Activated T-cell treated with anti-CD3 and anti-CD28 coated beads for 24 hours (primary cell): Measurements from ENCODE around the gene POLRMT.
"Not testable (repeated sequence)": the region's sequence is repeated elsewhere in the genome, so short reads cannot be mapped to it uniquely, and the experiment has no call there.

Experiments
- DNase-seq: peaks from one replicate; pipeline ENCODE4 v3.0.0-alpha.2; 2020; ENCODE audit warnings: low read depth

The POLRMT gene

GRCh38 chr19:647566-648284, 14.4 kb upstream of the POLRMT start:
- DNase-seq, result no peak

DNA sequence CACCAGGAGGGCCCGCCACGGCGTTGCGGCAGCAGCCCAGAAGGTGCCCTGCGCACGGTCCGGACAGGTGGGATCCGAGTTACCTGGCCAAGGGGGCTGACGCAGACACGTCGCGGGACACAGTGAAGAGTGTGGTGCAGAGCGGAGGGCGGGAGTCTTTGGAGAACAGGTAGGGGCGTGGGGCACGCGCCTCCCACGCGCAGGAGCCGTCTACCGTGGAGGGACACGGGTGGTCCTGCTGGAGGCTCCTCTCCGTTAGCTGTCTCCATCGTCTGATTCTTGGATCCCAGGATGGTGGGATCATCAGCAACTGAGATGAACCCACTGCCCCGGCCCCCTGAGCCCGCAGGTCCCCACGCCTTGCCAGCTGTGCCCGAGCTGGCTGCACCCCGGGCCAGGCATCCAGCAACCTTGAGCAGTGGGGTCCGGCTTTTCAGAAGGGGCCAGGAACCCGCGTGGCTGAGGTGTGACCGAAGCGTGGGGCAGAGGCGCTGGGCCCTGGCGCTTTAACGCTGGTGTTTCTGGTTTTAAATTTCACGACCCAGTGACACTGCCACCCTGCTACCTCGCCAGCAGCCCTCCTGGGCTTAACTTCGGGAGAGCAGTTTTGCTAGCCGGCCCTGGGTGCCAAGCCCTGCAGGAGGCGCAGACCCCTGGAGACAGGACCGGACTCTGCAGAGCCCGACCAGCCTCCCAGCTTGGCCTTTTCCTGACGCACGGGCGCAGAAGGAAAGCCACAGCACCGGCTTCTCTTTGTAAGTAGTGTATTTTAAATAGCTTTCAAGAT, 13.6 kb upstream of the POLRMT start:
- DNase-seq, result no peak

DNA sequence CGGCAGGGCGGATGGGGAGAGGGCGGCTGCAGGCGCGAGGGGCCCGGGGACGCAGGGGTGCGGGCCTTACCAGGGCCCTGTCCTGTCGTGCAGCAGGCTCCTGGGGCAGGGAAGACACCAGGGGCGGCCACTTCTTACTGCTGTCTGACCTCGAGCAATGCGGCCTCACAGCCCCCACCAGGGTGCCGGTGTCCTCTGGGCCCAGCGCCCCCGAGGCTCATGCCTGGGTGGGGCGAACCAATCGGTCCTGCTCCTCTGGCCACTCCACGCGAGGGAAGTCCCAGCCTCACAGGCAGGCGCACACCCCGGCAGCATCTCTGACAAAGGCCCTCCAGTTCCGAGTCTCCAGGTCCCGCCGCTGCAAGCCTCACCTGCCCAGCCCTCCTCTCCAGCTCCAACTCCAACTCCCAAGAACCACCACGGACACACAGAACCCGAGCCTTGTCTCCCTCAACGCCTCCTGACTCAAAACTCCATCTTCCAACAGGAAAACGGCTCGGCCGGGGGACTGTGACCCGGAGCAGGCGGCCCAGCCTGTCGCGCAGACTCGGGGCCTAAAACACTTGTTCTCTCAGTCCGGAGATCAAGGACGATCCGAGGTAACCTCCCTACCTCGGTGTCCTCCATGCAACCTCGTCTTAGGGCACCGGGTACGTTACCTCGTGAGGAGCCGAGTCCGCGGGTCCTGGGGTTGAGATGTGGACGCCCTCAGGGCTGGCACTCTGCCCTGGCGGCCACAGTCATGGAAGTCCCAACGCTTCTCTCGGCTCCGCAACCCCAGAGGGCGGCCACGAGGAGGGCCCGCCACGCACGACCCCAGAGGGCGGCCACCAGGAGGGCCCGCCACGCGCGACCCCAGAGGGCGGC, 12.8 kb upstream of the POLRMT start:
- no peak for DNase-seq

DNA sequence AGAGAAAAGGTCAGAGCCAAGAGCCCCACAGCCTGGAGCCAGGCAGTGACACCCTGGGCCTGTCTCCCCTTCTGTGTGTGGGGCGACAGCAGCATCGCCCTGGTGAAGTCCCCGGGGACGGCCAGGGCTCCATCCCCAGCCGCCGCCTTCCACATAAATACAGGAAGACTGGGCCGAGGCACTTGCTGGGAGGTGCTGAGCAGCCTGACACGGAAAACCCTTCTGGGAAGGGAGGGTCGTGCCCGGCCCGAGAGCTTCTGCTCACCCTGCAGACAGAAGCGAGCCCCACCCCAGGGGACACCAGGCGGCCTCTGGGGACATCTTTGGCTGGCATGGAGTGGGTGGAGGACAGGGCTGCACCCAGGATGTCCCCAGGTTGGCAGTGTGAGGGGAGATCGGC, 11.5 kb upstream of the POLRMT start:
- no peak for DNase-seq

DNA sequence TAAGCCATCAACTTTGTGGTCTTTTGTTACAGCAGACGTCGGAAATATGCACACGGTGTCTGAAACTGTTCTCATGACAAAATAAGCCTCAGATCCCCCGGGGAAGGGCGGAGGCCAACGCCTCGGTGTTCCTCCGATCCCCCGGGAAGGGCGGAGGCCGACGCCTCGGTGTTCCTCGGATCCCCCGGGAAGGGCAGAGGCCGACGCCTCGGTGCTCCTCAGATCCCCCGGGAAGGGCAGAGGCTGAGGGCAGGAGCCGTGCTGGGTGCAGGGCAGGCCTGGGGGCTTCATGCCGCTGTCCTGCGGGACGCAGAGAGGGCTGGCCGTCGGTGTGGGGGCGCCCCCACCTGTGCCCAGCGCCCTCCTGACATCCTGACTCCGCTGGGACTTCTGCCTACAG, 11.0 kb upstream of the POLRMT start:
- no peak for DNase-seq

DNA sequence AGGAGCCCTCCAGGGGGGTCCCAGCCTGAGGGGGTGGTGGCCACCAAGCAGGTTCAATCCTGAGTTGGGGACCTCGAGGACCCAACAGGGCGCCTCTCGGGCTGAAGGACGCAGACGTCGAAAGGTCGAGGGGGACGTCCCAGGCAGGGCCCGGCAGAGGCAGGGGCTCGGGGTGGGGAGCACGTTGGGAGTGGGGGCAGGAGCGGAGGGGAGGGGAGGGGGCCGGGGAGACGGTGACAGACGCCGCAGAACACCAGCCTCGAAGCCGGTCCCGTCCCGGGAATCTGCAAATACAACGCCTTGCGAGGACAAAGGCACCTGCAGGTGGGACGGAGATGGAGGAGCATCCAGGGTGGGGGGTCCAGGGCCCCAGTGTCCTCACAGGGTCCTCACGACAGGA, 10.4 kb upstream of the POLRMT start:
- no peak for DNase-seq

- DNase-seq, result no peak
Observed at GRCh38 chr19:642767-643727, 9.7 kb upstream of the POLRMT start.

GRCh38 chr19:641702-642101, 8.4 kb upstream of the POLRMT start:
- DNase-seq, result no peak

DNA sequence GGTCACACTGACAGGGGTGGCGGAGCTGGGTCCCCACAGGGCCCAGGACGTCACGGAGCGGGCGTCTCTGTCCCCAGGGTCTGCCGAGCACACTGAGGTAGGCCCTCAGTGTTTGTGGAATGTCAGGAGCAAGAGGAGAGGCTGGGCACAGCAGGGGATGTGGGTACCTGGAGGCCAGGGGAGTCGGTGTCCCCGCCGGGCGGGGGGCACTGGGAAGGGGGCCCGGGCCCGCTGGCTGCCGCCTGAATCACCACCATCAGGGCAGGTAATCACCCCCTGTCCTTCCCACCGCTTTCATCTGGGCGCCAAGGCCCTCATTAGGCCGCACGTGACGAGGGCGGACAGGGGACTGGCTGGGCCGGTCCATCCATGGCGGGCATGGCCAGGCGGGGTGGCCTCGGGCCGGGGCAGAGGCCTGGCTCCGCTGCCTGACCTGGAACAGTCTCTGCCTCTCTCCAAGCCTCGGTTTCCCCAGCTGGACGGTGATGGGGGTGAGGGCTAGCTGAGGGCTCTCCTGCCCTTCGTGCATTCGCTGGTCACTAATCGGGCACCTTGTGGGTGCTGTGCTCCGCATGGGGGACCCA, 7.4 kb upstream of the POLRMT start:
- DNase-seq, result no peak

GRCh38 chr19:640161-640558, 6.8 kb upstream of the POLRMT start:
- DNase-seq, result no peak

GRCh38 chr19:639253-640160, 6.2 kb upstream of the POLRMT start, which contains the start of gene FGF22:
Gene FGF22 (plus strand): TSS chr19:639879. CDS start chr19:639926, 47 bp downstream.
- peak; percentile 90 for DNase-seq

DNA sequence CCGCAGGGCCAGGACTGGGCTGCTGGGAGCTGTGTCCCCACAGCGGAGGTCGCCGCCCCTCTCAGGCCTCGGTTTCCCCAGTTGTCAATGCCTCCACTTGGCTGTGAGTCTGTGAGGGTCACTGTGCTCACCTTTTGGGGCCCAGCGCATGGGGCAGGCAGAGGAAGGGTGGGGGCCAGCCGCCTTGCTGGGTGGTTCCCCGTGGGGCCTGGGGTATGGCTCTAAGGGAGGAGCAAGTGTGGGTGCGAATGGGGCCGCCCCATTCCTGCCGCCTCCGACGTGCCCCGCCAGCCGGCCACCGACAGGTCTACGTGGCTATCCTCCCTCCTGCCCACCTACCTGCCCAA, 5.5 kb upstream of the POLRMT start:
- DNase-seq, result no peak

DNA sequence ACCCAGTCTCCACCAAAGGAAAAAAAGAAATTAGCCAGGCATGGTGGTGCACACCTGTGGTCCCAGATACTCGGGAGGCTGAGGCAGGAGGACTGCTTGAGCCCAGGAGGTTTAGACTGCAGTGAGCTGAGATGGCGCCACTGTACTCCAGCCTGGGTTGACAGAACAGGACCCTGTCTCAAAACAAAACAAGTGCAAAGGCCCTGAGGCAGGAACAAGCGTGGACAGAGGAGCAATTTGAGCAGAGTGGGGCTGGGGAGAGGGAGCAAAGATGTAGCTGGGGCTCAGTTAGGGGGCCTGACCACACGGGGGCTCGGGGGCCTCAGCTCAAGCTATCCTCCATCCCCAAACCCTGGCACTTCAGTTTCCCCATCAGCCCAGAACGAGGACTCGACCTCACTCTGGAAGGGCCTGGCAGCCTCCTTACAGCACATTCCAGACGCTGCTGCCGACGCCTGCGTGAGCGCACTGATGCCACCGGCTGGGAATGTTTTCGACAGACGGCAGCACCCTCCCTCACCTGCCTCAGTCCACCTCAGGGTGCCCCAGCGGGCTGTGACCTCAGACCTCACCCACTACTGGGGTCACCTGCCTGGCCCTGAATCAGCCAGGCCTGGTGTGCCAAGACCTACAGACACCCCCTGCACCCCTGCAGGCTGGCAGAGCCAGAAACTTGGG, 1.8 kb upstream of the POLRMT start:
- no peak for DNase-seq

GRCh38 chr19:633786-634639, 676 bp upstream of the POLRMT start:
- no peak for DNase-seq

GRCh38 chr19:632579-633067, 714 bp downstream of the POLRMT start:
- peak; percentile 33 for DNase-seq

GRCh38 chr19:629961-630714, 3.2 kb downstream of the POLRMT start:
- no peak for DNase-seq

GRCh38 chr19:629515-629914, 3.8 kb downstream of the POLRMT start:
- not testable (repeated sequence) for DNase-seq

- no peak for DNase-seq
Observed at GRCh38 chr19:628168-628567, 5.2 kb downstream of the POLRMT start.
